Heart right ventricle (tissue), 16 donors: ENCODE measurements around the gene CRYBG3. TPM values are rescaled to one million over a fixed set of nuclear protein-coding genes. Genes with fewer than 3 reads are reported as not detected.

ENCODE experiments used
- ATAC-seq, 8 donors: fragments of 200-7000 bp; cut with Tn5 transposase; one replicate each; pipeline ENCODE4 v1.9.1; 2020; ENCODE audit warnings: mild to moderate bottlenecking in 8 of 8, moderate library complexity in 8 of 8, moderate number of reproducible peaks in 1 of 8
- DNase-seq, 2 donors: peaks; one replicate each; pipeline ENCODE4 v3.0.0-alpha.2; 2020
- H3K27ac ChIP-seq, 10 donors: fragments of 200-600 bp; sonication (generic) in 2 of 10; one replicate each; pipeline versions ENCODE4 v1.5.0 to v1.8.0; 2020 to 2022; ENCODE audit warnings: mild to moderate bottlenecking in 3 of 10
- H3K27me3 ChIP-seq, 7 donors: fragments of 200-600 bp; one replicate each; pipeline ENCODE4 v1.8.0; 2021 to 2022; ENCODE audit warnings: mild to moderate bottlenecking in 2 of 7
- H3K36me3 ChIP-seq, 9 donors: fragments of 200-600 bp; sonication (generic) in 1 of 9; one replicate each; pipeline versions ENCODE4 v1.5.0 to v1.8.0; 2020 to 2022; ENCODE audit warnings: mild to moderate bottlenecking in 2 of 9
- H3K4me1 ChIP-seq, 9 donors: fragments of 200-600 bp; sonication (generic) in 1 of 9; one replicate each; pipeline versions ENCODE4 v1.5.0 to v1.8.0; 2020 to 2022; ENCODE audit warnings: mild to moderate bottlenecking in 4 of 9
- H3K4me3 ChIP-seq, 10 donors: fragments of 200-600 bp; sonication (generic) in 2 of 10; one replicate each; pipeline versions ENCODE4 v1.5.0 to v1.8.0; 2020 to 2022; ENCODE audit warnings: mild to moderate bottlenecking in 7 of 10, moderate library complexity in 2 of 10
- H3K9me3 ChIP-seq, 11 donors: fragments of 200-600 bp in 10 of 11; sonication (generic) in 2 of 11; one replicate each; pipeline versions ENCODE4 v1.5.0 to v1.8.0; 2013 to 2022; ENCODE audit warnings: mild to moderate bottlenecking in 2 of 11, control low read depth in 1 of 11, moderate library complexity in 1 of 11
- WGBS, 2 donors: extraction: QIAGEN DNeasy Blood & Tissue Kit; methylation state at CpG; one replicate each; pipeline ENCODE4 v1.1.7; 2013; ENCODE audit warnings: inconsistent platforms in 1 of 2; 5-methylcytosine and 5-hydroxymethylcytosine counted together
- intact Hi-C, 10 donors: fragments of 100-400 bp; cut with DNase I; formaldehyde crosslinking; loops; one replicate each; pipeline versions ENCODE4 v1.11.1 to v1.14.2; 2022
- polyA plus RNA-seq, 2 donors: library from polyadenylated mRNA; stranded (reverse); fragments of 200-250 nt; gene quantifications; one replicate each; pipeline ENCODE4 v1.2.3, GENCODE V29; 2013
- total RNA-seq, 10 donors: library from RNA; stranded (reverse); fragmentation: NEBNext Ultra II Directional in 3 of 10; extraction: Animal tissue kit (Norgen Biotek cat#: 25700) in 3 of 10; gene quantifications; one replicate each; pipeline versions ENCODE4 v1.2.1 to v1.2.4, GENCODE V29; 2021 to 2023
- TF ChIP-seq, protein P1 (sequence below), 9 donors: fragments of 200-600 bp; sonication (generic) in 2 of 9; IDR thresholded peaks; one replicate each; pipeline versions ENCODE4 v1.5.0 to v1.8.0; 2021 to 2022; ENCODE audit warnings: antibody characterized with exemption in 9 of 9, mild to moderate bottlenecking in 5 of 9, moderate library complexity in 1 of 9
- donor health status: Arrhythmogenic right ventricular cardiomyopathy.
- donor health status: ischemic (EF 13 %, LVEDD 7.1; RV severe dilation, severe dysfunction).
- donor health status: healthy with polysubstance abuse.
- donor health status: DM: no; HTN: yes; CAD: no.
- donor health status: DM: no; HTN: no; CAD: no.
- donor health status: ischemic (EF 25% LVEDD 6.9; RV normal size, moderate dysfunction).
- donor health status: ischemic (EF 25% LVEDD 5.7; RV mildly dilated, moderate dysfunction).
- donor health status: healthy.
- donor health status: DM: yes; HTN: yes; CAD: no.
- donor health status: Ischemic cardiomyopathy.
- donor health status: ischemic (EF 35%, LVEDD 5.7; RV mildly dilated, moderate dysfunction).
- donor health status: nonischemic (EF 11% LVEDD 7.7; RV severe dilation, severe dysfunction).
- donor health status: DM: yes; HTN: yes; CAD: no.
- donor health status: PGD.
- donor health status: ischemic (EF 29% LVEDD 5.4; RV normal size, mild dysfunction).
- donor health status: nonischemic (EF 23%, LVEDD 6.1; RV moderate dilation, normal function).

CRYBG3 gene
- total and polyA plus RNA-seq, 12 donors: 8.0 to 39.2 (median 25.5) TPM

DNA sequence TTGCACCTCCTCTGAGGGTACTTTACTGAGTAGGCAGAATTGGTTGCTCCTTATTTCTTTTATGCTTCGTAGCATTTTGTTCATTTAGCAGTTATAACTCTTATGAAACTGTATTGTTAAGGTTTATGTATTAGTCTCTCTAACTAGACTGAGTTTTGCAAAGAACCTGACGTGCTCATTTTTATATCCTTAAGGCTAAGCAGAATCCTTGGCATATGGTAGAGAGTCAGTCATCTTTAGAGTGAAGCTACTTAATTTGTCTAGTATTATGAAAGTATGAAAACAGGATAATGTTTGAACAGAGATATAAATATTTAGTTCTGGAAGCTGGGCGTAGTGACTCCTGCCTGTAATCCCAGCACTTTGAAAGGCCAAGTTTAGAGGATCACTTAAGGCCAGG is 20.1 kb downstream of the CRYBG3 start:
- WGBS, 2 donors: 96 to 98% methylated on average over 3 of the region's 3 CpGs
- intact Hi-C loops: no loop called here
- H3K4me1 ChIP-seq: peaks cover 0 to 46% (median 13%) of the 10 kb centered on the region in 9 donors
- no peaks in the 10 kb centered on the region for H3K9me3 ChIP-seq
- no peak overlapping the region for H3K4me3 ChIP-seq
- ATAC-seq (no peak), DNase-seq (no peak)
- H3K36me3 ChIP-seq: peaks cover 0 to 33% (median 0%) of the 10 kb centered on the region in 9 donors
- TF ChIP-seq, protein P1, sequence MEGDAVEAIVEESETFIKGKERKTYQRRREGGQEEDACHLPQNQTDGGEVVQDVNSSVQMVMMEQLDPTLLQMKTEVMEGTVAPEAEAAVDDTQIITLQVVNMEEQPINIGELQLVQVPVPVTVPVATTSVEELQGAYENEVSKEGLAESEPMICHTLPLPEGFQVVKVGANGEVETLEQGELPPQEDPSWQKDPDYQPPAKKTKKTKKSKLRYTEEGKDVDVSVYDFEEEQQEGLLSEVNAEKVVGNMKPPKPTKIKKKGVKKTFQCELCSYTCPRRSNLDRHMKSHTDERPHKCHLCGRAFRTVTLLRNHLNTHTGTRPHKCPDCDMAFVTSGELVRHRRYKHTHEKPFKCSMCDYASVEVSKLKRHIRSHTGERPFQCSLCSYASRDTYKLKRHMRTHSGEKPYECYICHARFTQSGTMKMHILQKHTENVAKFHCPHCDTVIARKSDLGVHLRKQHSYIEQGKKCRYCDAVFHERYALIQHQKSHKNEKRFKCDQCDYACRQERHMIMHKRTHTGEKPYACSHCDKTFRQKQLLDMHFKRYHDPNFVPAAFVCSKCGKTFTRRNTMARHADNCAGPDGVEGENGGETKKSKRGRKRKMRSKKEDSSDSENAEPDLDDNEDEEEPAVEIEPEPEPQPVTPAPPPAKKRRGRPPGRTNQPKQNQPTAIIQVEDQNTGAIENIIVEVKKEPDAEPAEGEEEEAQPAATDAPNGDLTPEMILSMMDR (IDR thresholded peaks at IDR 0.05): no peak
- no peak overlapping the region for H3K27ac ChIP-seq
- no peaks in the 10 kb centered on the region for H3K27me3 ChIP-seq

DNA sequence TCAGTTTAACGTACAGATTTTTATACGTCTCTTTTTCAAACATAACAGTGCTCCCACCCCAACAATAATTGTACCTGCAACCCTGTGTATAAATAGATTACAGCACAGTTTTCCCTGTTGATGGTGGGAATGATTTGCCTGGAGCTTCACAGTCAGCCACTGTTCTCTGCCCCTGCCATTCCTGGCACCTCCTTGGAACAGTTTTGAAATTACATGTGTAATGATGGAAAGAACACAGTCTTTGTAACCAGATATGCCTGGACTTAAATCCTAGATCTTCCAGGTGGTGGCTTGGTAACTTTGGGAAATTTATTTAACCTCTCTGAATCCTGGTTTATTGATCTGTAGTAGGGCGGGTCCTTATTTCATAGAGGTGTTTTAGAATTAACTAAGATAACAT is 27.0 kb downstream of the CRYBG3 start:
- H3K27me3 ChIP-seq: no peaks in the 10 kb centered on the region
- H3K4me3 ChIP-seq: no peak overlapping the region
- H3K36me3 ChIP-seq: peaks cover 0 to 59% (median 0%) of the 10 kb centered on the region in 9 donors
- peaks cover 0 to 17% (median 1%) of the 10 kb centered on the region in 11 donors for H3K9me3 ChIP-seq
- WGBS, 2 donors: 87 to 93% methylated on average over 3 of the region's 3 CpGs
- TF ChIP-seq, protein P1 (IDR thresholded peaks at IDR 0.05): no peak
- intact Hi-C loops: loop anchor here in 1 of 10 donors (5.0 kb wide), 1 partner anchor 44 kb away; no protein-coding TSS in a partner anchor
- H3K4me1 ChIP-seq: peaks cover 0 to 12% (median 0%) of the 10 kb centered on the region in 9 donors
- DNase-seq (no peak), ATAC-seq (no peak)
- no peak overlapping the region for H3K27ac ChIP-seq

DNA sequence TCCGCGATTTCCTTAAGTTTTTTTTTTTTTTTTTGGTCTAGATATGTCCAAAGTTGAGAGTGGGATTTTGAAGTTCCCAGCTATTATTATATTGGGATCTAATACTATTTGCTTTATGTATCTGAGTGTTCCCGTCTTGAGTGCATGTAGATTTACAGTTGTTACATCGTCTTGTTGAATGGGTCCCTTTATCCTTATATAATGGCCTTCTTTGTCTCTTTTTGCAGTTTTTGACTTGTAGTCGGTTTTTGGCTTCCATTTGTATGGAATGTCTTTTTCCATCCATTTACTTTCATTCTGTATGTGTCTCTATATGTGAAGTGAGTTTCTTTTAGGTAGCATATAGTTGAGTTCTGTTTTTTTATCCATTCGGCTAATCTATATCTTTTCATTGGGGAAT is 35.6 kb downstream of the CRYBG3 start:
- peaks cover 0 to 49% (median 10%) of the 10 kb centered on the region in 11 donors for H3K9me3 ChIP-seq
- intact Hi-C loops: no loop called here
- DNase-seq (no peak), ATAC-seq (no peak)
- no peaks in the 10 kb centered on the region for H3K27me3 ChIP-seq
- H3K27ac ChIP-seq: no peak overlapping the region
- H3K4me1 ChIP-seq: peaks cover 0 to 25% (median 5%) of the 10 kb centered on the region in 9 donors
- TF ChIP-seq, protein P1 (IDR thresholded peaks at IDR 0.05): no peak
- no peaks in the 10 kb centered on the region for H3K36me3 ChIP-seq
- 95 to 97% methylated on average over 6 of the region's 6 CpGs for WGBS, 2 donors
- H3K4me3 ChIP-seq: no peak overlapping the region

DNA sequence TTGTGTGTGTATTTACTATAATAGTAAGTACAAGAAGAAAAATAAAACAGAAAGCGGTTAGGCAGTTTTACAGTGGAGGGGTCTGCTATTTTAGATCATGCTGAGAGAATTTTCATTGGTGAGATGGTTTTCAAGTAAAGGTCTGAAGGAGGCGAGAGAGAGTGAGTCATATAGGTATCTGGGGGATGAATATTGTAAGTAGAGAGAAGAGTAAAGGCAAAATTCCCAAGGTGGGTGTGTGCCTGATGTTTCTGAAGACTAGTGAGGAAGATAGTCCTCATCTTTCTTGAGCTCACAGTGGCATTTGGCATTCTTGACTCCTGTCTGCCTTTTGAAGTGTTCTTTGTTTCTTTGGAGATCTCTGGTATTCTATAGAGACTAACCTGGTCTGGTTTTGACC is 38.6 kb downstream of the CRYBG3 start:
- H3K36me3 ChIP-seq: peaks cover 0 to 15% (median 0%) of the 10 kb centered on the region in 9 donors
- intact Hi-C loops: loop anchor here in 2 of 10 donors (5.0 kb wide), 2 partner anchors 33 to 38 kb away; partner anchors contain the start of gene CRYBG3 (in 1 of the 2)
- H3K4me3 ChIP-seq: no peak overlapping the region
- no peak for DNase-seq
- 97 to 98% methylated on average over 2 of the region's 2 CpGs for WGBS, 2 donors
- peaks cover 0 to 47% (median 14%) of the 10 kb centered on the region in 9 donors for H3K4me1 ChIP-seq
- no peak overlapping the region for H3K27ac ChIP-seq
- TF ChIP-seq, protein P1 (IDR thresholded peaks at IDR 0.05): no peak
- no peak for ATAC-seq
- peaks cover 0 to 26% (median 0%) of the 10 kb centered on the region in 11 donors for H3K9me3 ChIP-seq
- H3K27me3 ChIP-seq: no peaks in the 10 kb centered on the region
